NCI-H1694 (cell line): Measurements from ENCODE around the gene KERA.
"Not testable (repeated sequence)": the region's sequence is repeated elsewhere in the genome, so short reads cannot be mapped to it uniquely, and the experiment has no call there.

Experiments
- DNase-seq: peaks from one replicate; lab custom pipeline; 2025; lab: John Stamatoyannopoulos, UW

The KERA gene

GRCh38 chr12:91057368-91058165 lies at the start of gene KERA:
Gene KERA (minus strand): TSS chr12:91058024. CDS start chr12:91056281, 1,743 bp downstream.
- DNase-seq: no peak

GRCh38 chr12:91106283-91106682 lies 48.5 kb upstream of the KERA start:
- no peak for DNase-seq

- DNase-seq: peak; percentile 3
These were observed 48.0 kb upstream of the KERA start for GRCh38 chr12:91105807-91106206.

- DNase-seq: no peak
These were observed 47.1 kb upstream of the KERA start for GRCh38 chr12:91104812-91105466.

GRCh38 chr12:91103624-91104023 lies 45.8 kb upstream of the KERA start:
- no peak for DNase-seq

GRCh38 chr12:91103101-91103500 lies 45.3 kb upstream of the KERA start:
- no peak for DNase-seq

- no peak for DNase-seq
These were observed 43.1 kb upstream of the KERA start for GRCh38 chr12:91100906-91101305.

GRCh38 chr12:91099836-91100235 lies 42.0 kb upstream of the KERA start:
- DNase-seq: no peak

GRCh38 chr12:91099341-91099740 lies 41.5 kb upstream of the KERA start:
- DNase-seq: no peak

- DNase-seq: no peak
These were observed 41.1 kb upstream of the KERA start for GRCh38 chr12:91098941-91099340.

GRCh38 chr12:91098461-91098860 lies 40.6 kb upstream of the KERA start:
- DNase-seq: no peak

- DNase-seq: no peak
These were observed 37.1 kb upstream of the KERA start for GRCh38 chr12:91094957-91095356.

GRCh38 chr12:91094032-91094662 lies 36.3 kb upstream of the KERA start:
- no peak for DNase-seq

- no peak for DNase-seq
These were observed 35.5 kb upstream of the KERA start for GRCh38 chr12:91093341-91093740.

- DNase-seq: no peak
These were observed 34.3 kb upstream of the KERA start for GRCh38 chr12:91091916-91092715.

- DNase-seq: not testable (repeated sequence)
These were observed 32.1 kb upstream of the KERA start for GRCh38 chr12:91089953-91090352.

- DNase-seq: no peak
These were observed 22.2 kb upstream of the KERA start for GRCh38 chr12:91080041-91080440.

GRCh38 chr12:91078501-91078900 lies 20.7 kb upstream of the KERA start:
- DNase-seq: no peak

- DNase-seq: no peak
These were observed 19.6 kb upstream of the KERA start for GRCh38 chr12:91077228-91077954.

- DNase-seq: no peak
These were observed 17.0 kb upstream of the KERA start for GRCh38 chr12:91074851-91075250.

- DNase-seq: no peak
These were observed 16.4 kb upstream of the KERA start for GRCh38 chr12:91074154-91074709.
